WTC11 (cell line): ENCODE measurements around the gene NELL2. TPM values are rescaled to one million over a fixed set of nuclear protein-coding genes. Genes with fewer than 3 reads are reported as not detected.
A peak's percentile ranks its signal among the peaks of the same experiment; 100 is the strongest.

Source experiments
- ATAC-seq: fragments of 200-7000 bp; cut with Tn5 transposase; 2 replicates; pipeline ENCODE4 v1.10.0; 2021; ENCODE audit warnings: mild to moderate bottlenecking, moderate library complexity
- CTCF ChIA-PET: fragments of 300-600 bp; sonication (Branson Sonifier 250); formaldehyde crosslinking; loops from one replicate; lab custom pipeline; 2021; ENCODE audit warnings: antibody characterized with exemption; lab: Charles Lee
- POLR2A ChIA-PET: fragments of 350-600 bp; sonication (Branson Sonifier 250); formaldehyde crosslinking; loops from one replicate; lab custom pipeline; 2021; ENCODE audit warnings: antibody characterized with exemption; lab: Charles Lee
- DNase-seq: peaks from one replicate; pipeline ENCODE4 v3.0.0; 2021; ENCODE audit warnings: low spot score
- H3K27ac Mint-ChIP-seq: 2 replicates; pipeline ENCODE4 v1.8.0; 2021; ENCODE audit warnings: mixed read lengths
- H3K27me3 Mint-ChIP-seq: 2 replicates; pipeline ENCODE4 v1.8.0; 2021; ENCODE audit warnings: low read depth, mild to moderate bottlenecking, moderate library complexity, mixed read lengths
- H3K36me3 Mint-ChIP-seq: 2 replicates; pipeline ENCODE4 v1.8.0; 2021; ENCODE audit warnings: mixed read lengths
- H3K4me1 Mint-ChIP-seq: 2 replicates; pipeline ENCODE4 v1.8.0; 2022; ENCODE audit warnings: mixed read lengths
- H3K4me3 Mint-ChIP-seq: 2 replicates; pipeline ENCODE4 v1.8.0; 2021; ENCODE audit warnings: mild to moderate bottlenecking, moderate library complexity, mixed read lengths
- H3K9me3 Mint-ChIP-seq: 2 replicates; pipeline ENCODE4 v1.8.0; 2021; ENCODE audit warnings: mixed read lengths
- AFF4 ChIP-seq: sonication (generic); formaldehyde crosslinking; IDR thresholded peaks from 2 replicates; pipeline ENCODE4 v1.8.1; 2023; ENCODE audit warnings: mild to moderate bottlenecking, missing genetic modification reagents, borderline replicate concordance
- CREM ChIP-seq: sonication (generic); formaldehyde crosslinking; IDR thresholded peaks from 2 replicates; pipeline ENCODE4 v1.8.1; 2022; ENCODE audit warnings: mild to moderate bottlenecking, missing genetic modification reagents, moderate library complexity
- EMX1 ChIP-seq: fragments of 250-450 bp; sonication (Bioruptor Pico); IDR thresholded peaks from 2 replicates; pipeline ENCODE4 v1.8.0; 2021; ENCODE audit warnings: mild to moderate bottlenecking
- ESRRA ChIP-seq: sonication (generic); formaldehyde crosslinking; IDR thresholded peaks from 2 replicates; pipeline ENCODE4 v1.8.1; 2022; ENCODE audit warnings: mild to moderate bottlenecking, missing genetic modification reagents, borderline replicate concordance
- FOXK1 ChIP-seq: sonication (generic); formaldehyde crosslinking; IDR thresholded peaks from 2 replicates; pipeline ENCODE4 v1.8.0; 2022; ENCODE audit warnings: mild to moderate bottlenecking, moderate library complexity, missing genetic modification reagents
- FOXP1 ChIP-seq: sonication (generic); formaldehyde crosslinking; IDR thresholded peaks from 2 replicates; pipeline ENCODE4 v1.8.0; 2022; ENCODE audit warnings: missing genetic modification reagents, mild to moderate bottlenecking, moderate library complexity, borderline replicate concordance
- FOXP4 ChIP-seq: sonication (generic); formaldehyde crosslinking; IDR thresholded peaks from 2 replicates; pipeline ENCODE4 v1.8.0; 2022; ENCODE audit warnings: mild to moderate bottlenecking, missing genetic modification reagents
- JAZF1 ChIP-seq: fragments of 250-450 bp; sonication (Bioruptor Pico); IDR thresholded peaks from 2 replicates; pipeline ENCODE4 v1.9.0; 2021; ENCODE audit warnings: moderate library complexity, mild to moderate bottlenecking, inconsistent platforms
- MAX ChIP-seq: sonication (generic); formaldehyde crosslinking; IDR thresholded peaks from 2 replicates; pipeline ENCODE4 v1.8.0; 2022; ENCODE audit warnings: mild to moderate bottlenecking, missing genetic modification reagents
- NFYB ChIP-seq: sonication (generic); formaldehyde crosslinking; conservative IDR thresholded peaks from 2 replicates; pipeline ENCODE4 v1.8.0; 2022; ENCODE audit warnings: low read depth, missing genetic modification reagents
- OVOL2 ChIP-seq: fragments of 250-450 bp; sonication (Bioruptor Pico); IDR thresholded peaks from 2 replicates; pipeline ENCODE4 v1.9.0; 2021; ENCODE audit warnings: mild to moderate bottlenecking, borderline replicate concordance
- PRRX2 ChIP-seq: fragments of 250-450 bp; sonication (Bioruptor Pico); IDR thresholded peaks from 2 replicates; pipeline ENCODE4 v1.8.0; 2021; ENCODE audit warnings: mild to moderate bottlenecking
- RELA ChIP-seq: sonication (generic); formaldehyde crosslinking; IDR thresholded peaks from 2 replicates; pipeline ENCODE4 v1.8.1; 2022; ENCODE audit warnings: missing genetic modification reagents, mild to moderate bottlenecking, borderline replicate concordance
- SOX15 ChIP-seq: fragments of 250-450 bp; sonication (Bioruptor Pico); IDR thresholded peaks from 2 replicates; pipeline ENCODE4 v1.9.0; 2021; ENCODE audit warnings: mild to moderate bottlenecking
- TCF7 ChIP-seq: sonication (generic); formaldehyde crosslinking; IDR thresholded peaks from 2 replicates; pipeline ENCODE4 v1.8.0; 2022; ENCODE audit warnings: mild to moderate bottlenecking, low read depth, missing genetic modification reagents, moderate library complexity
- ZNF281 ChIP-seq: sonication (generic); formaldehyde crosslinking; IDR thresholded peaks from 2 replicates; pipeline ENCODE4 v1.8.0; 2023; ENCODE audit warnings: mild to moderate bottlenecking, missing genetic modification reagents
- ZNF423 ChIP-seq: fragments of 250-450 bp; sonication (Bioruptor Pico); IDR thresholded peaks from 2 replicates; pipeline ENCODE4 v2.1.2; 2022; ENCODE audit warnings: mild to moderate bottlenecking, moderate library complexity
- total RNA-seq: library from RNA; stranded (reverse); gene quantifications from 3 replicates; pipeline ENCODE4 v1.2.3, GENCODE V29; 2021
- TF ChIP-seq, protein P1 (sequence below): sonication (generic); formaldehyde crosslinking; IDR thresholded peaks from 2 replicates; pipeline ENCODE4 v1.8.1; 2023; ENCODE audit warnings: mild to moderate bottlenecking, missing genetic modification reagents, moderate library complexity
- TF ChIP-seq, protein P2 (sequence below): sonication (generic); formaldehyde crosslinking; IDR thresholded peaks from 2 replicates; pipeline ENCODE4 v1.8.1; 2023; ENCODE audit warnings: mild to moderate bottlenecking, missing genetic modification reagents
- TF ChIP-seq, protein P3 (sequence below): sonication (generic); formaldehyde crosslinking; IDR thresholded peaks from 2 replicates; pipeline ENCODE4 v1.8.1; 2023; ENCODE audit warnings: mild to moderate bottlenecking, missing genetic modification reagents

Gene NELL2
- total RNA-seq, 1 experiment from 2014 or later: 37.4 TPM

DNA sequence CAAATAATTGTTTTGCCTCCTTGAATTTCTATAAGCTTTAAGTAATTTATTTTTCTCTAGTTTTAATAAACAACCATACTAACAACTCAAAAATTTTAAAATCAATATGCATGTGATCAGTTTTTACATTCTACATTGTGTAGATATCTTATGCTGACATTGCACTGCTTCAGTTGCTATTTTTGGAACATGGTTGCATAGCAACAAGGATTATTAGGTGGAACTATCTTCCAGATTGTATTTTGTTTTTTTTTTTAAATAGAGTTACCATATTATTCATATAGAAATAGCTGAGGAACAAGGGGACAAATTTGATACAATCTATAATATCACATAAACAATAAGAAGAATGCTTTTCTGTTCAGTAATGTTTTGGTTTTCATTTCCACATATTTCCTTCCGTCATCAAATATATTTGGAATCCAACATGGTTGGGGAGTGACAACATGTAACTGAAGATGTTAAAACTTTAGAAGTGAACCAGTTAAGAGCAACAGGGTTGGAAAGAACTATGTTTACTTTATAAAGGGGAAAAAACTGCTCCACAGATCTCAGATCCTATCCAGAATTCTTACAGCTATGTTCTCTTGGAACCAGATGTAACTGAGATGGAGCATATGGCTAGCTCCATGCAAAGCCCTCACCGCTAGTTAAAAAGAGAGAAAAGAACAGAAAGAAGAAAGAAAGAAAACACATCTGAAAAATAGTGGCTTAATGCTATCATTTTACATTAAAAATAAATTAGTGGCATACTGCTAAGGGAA is 235.5 kb downstream of the NELL2 start:
- Mint-ChIP-seq H3K36me3 (no peaks in the 10 kb centered on the region), H3K4me3 (no peak overlapping the region), H3K9me3 (no peaks in the 10 kb centered on the region), H3K27ac (no peak overlapping the region), H3K4me1 (peaks cover 17% of the 10 kb centered on the region), H3K27me3 (no peaks in the 10 kb centered on the region)
- DNase-seq: no peak
- POLR2A ChIA-PET: no interaction called here
- CTCF ChIA-PET: no interaction called here
- TF ChIP-seq, protein P1, sequence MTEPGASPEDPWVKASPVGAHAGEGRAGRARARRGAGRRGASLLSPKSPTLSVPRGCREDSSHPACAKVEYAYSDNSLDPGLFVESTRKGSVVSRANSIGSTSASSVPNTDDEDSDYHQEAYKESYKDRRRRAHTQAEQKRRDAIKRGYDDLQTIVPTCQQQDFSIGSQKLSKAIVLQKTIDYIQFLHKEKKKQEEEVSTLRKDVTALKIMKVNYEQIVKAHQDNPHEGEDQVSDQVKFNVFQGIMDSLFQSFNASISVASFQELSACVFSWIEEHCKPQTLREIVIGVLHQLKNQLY (CRISPR knock-in tag): no peak
- TF ChIP-seq, protein P2, sequence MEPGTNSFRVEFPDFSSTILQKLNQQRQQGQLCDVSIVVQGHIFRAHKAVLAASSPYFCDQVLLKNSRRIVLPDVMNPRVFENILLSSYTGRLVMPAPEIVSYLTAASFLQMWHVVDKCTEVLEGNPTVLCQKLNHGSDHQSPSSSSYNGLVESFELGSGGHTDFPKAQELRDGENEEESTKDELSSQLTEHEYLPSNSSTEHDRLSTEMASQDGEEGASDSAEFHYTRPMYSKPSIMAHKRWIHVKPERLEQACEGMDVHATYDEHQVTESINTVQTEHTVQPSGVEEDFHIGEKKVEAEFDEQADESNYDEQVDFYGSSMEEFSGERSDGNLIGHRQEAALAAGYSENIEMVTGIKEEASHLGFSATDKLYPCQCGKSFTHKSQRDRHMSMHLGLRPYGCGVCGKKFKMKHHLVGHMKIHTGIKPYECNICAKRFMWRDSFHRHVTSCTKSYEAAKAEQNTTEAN (CRISPR knock-in tag): no peak
- TF ChIP-seq FOXP1 (CRISPR knock-in tag) (no peak), OVOL2 (CRISPR knock-in tag) (no peak), CREM (CRISPR knock-in tag) (no peak), JAZF1 (CRISPR knock-in tag) (no peak)
- TF ChIP-seq, protein P3, sequence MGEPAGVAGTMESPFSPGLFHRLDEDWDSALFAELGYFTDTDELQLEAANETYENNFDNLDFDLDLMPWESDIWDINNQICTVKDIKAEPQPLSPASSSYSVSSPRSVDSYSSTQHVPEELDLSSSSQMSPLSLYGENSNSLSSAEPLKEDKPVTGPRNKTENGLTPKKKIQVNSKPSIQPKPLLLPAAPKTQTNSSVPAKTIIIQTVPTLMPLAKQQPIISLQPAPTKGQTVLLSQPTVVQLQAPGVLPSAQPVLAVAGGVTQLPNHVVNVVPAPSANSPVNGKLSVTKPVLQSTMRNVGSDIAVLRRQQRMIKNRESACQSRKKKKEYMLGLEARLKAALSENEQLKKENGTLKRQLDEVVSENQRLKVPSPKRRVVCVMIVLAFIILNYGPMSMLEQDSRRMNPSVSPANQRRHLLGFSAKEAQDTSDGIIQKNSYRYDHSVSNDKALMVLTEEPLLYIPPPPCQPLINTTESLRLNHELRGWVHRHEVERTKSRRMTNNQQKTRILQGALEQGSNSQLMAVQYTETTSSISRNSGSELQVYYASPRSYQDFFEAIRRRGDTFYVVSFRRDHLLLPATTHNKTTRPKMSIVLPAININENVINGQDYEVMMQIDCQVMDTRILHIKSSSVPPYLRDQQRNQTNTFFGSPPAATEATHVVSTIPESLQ: no peak
- no peak for ATAC-seq

DNA sequence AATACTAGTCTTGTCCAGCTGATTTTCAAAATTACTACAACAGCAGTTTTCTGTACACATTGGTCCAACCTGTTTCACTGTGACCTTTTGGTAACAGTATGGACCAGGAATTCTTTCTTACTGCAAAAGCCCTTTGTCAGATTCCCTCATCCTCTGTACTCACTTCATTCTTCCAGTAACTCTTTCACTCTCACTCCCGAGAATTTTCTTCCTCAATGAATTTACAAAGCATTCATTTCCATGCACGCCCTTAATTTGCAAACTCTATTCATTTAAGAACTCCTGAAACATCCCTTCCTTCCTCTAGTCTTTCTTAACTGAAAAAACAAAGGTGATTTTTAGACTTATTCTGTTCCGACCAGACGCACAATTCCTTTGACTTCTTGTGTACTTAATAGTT is 238.2 kb downstream of the NELL2 start:
- H3K4me3 Mint-ChIP-seq: no peak overlapping the region
- DNase-seq (no peak), ATAC-seq (no peak)
- no peaks in the 10 kb centered on the region for H3K27me3 Mint-ChIP-seq
- no peaks in the 10 kb centered on the region for H3K36me3 Mint-ChIP-seq
- CTCF ChIA-PET: no interaction called here
- H3K9me3 Mint-ChIP-seq: peaks cover 7% of the 10 kb centered on the region
- H3K4me1 Mint-ChIP-seq: peaks cover 17% of the 10 kb centered on the region
- H3K27ac Mint-ChIP-seq: peak overlapping the region; percentile 35
- TF ChIP-seq ZNF423 (CRISPR knock-in tag): no peak
- no peak for TF ChIP-seq TCF7 (CRISPR knock-in tag)
- TF ChIP-seq EMX1 (CRISPR knock-in tag): no peak
- no peak for TF ChIP-seq ESRRA (CRISPR knock-in tag)
- no peak for TF ChIP-seq NFYB (CRISPR knock-in tag)
- TF ChIP-seq RELA (CRISPR knock-in tag): no peak
- TF ChIP-seq FOXK1 (CRISPR knock-in tag): no peak
- no peak for TF ChIP-seq PRRX2
- TF ChIP-seq FOXP4: no peak
- TF ChIP-seq AFF4 (CRISPR knock-in tag): no peak
- TF ChIP-seq ZNF281 (CRISPR knock-in tag): no peak
- no peak for TF ChIP-seq MAX
- no peak for TF ChIP-seq SOX15 (CRISPR knock-in tag)
- TF ChIP-seq, all 79 proteins: peak for 0
- POLR2A ChIA-PET: no interaction called here
